ENCODE data around the gene TNRC6C.

DNA sequence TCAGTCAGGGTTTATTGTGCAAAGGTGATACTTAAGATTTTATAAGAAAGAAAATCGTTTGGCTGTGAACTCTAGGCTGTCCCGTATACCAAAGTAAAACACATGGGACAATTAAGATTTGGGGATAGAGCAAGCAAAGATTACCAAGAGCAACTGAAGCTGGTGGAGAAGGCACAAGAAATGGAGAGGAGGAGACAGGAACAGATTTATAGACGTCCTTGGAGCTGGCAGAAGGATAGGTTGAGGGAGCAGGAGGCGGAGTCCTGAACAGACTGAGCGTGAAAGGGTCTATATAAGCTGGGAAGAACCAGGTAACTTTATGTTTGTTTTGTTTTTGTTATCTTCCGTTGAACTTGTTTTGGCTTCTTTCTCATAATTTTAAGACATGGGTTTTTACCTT, 3.8 kb downstream of the TNRC6C start:
- TF ChIP-seq, protein P1, sequence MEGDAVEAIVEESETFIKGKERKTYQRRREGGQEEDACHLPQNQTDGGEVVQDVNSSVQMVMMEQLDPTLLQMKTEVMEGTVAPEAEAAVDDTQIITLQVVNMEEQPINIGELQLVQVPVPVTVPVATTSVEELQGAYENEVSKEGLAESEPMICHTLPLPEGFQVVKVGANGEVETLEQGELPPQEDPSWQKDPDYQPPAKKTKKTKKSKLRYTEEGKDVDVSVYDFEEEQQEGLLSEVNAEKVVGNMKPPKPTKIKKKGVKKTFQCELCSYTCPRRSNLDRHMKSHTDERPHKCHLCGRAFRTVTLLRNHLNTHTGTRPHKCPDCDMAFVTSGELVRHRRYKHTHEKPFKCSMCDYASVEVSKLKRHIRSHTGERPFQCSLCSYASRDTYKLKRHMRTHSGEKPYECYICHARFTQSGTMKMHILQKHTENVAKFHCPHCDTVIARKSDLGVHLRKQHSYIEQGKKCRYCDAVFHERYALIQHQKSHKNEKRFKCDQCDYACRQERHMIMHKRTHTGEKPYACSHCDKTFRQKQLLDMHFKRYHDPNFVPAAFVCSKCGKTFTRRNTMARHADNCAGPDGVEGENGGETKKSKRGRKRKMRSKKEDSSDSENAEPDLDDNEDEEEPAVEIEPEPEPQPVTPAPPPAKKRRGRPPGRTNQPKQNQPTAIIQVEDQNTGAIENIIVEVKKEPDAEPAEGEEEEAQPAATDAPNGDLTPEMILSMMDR (tag by site-specific recombination; IDR thresholded peaks at IDR 0.05), result no peak
- TF ChIP-seq, protein P2, sequence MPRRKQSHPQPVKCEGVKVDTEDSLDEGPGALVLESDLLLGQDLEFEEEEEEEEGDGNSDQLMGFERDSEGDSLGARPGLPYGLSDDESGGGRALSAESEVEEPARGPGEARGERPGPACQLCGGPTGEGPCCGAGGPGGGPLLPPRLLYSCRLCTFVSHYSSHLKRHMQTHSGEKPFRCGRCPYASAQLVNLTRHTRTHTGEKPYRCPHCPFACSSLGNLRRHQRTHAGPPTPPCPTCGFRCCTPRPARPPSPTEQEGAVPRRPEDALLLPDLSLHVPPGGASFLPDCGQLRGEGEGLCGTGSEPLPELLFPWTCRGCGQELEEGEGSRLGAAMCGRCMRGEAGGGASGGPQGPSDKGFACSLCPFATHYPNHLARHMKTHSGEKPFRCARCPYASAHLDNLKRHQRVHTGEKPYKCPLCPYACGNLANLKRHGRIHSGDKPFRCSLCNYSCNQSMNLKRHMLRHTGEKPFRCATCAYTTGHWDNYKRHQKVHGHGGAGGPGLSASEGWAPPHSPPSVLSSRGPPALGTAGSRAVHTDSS (tag by site-specific recombination; IDR thresholded peaks at IDR 0.05), result no peak
- TF ChIP-seq ZNF785 (tag by site-specific recombination; IDR thresholded peaks at IDR 0.05) (no peak), ZNF366 (tag by site-specific recombination; conservative IDR thresholded peaks at IDR 0.05) (no peak)
- TF ChIP-seq, protein P3, sequence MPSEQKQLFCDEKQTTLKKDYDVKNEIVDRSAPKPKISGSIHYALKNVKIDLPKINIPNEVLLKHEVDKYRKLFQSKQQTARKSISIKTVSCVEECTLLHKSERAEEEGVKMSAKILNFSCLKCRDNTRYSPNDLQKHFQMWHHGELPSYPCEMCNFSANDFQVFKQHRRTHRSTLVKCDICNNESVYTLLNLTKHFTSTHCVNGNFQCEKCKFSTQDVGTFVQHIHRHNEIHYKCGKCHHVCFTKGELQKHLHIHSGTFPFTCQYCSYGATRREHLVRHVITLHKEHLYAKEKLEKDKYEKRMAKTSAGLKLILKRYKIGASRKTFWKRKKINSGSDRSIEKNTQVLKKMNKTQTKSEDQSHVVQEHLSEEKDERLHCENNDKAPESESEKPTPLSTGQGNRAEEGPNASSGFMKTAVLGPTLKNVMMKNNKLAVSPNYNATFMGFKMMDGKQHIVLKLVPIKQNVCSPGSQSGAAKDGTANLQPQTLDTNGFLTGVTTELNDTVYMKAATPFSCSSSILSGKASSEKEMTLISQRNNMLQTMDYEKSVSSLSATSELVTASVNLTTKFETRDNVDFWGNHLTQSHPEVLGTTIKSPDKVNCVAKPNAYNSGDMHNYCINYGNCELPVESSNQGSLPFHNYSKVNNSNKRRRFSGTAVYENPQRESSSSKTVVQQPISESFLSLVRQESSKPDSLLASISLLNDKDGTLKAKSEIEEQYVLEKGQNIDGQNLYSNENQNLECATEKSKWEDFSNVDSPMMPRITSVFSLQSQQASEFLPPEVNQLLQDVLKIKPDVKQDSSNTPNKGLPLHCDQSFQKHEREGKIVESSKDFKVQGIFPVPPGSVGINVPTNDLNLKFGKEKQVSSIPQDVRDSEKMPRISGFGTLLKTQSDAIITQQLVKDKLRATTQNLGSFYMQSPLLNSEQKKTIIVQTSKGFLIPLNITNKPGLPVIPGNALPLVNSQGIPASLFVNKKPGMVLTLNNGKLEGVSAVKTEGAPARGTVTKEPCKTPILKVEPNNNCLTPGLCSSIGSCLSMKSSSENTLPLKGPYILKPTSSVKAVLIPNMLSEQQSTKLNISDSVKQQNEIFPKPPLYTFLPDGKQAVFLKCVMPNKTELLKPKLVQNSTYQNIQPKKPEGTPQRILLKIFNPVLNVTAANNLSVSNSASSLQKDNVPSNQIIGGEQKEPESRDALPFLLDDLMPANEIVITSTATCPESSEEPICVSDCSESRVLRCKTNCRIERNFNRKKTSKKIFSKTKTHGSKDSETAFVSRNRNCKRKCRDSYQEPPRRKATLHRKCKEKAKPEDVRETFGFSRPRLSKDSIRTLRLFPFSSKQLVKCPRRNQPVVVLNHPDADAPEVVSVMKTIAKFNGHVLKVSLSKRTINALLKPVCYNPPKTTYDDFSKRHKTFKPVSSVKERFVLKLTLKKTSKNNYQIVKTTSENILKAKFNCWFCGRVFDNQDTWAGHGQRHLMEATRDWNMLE (tag by site-specific recombination; conservative IDR thresholded peaks at IDR 0.05; ENCODE audit: low read depth), result no peak

All from HEK293 (cell line).